RWPE1 (cell line): ENCODE measurements around the gene CD84.
"Not testable (repeated sequence)": the region's sequence is repeated elsewhere in the genome, so short reads cannot be mapped to it uniquely, and the experiment has no call there.

Experiments
- CTCF ChIA-PET: fragments of 350-600 bp; sonication (Branson Sonifier 250); formaldehyde crosslinking; extraction: SDS; loops from one replicate; lab custom pipeline; 2021; lab: Yijun Ruan, JAX
- POLR2A ChIA-PET: fragments of 400-600 bp; formaldehyde crosslinking; extraction: SDS; loops from one replicate; lab custom pipeline; 2020; ENCODE audit warnings: antibody characterized with exemption; ENCODE audit not compliant: low non-redundant PET; lab: Yijun Ruan, JAX
- DNase-seq: peaks from one replicate; pipeline ENCODE4 v3.0.0; 2012; ENCODE audit warnings: low spot score
- H3K27ac ChIP-seq: fragments of 450-650 bp; 2 replicates; pipeline ENCODE4 v1.5.1; 2017
- CTCF ChIP-seq: fragments of 450-650 bp; conservative IDR thresholded peaks from 2 replicates; pipeline ENCODE4 v1.5.1; 2017; ENCODE audit warnings: low read depth, mild to moderate bottlenecking

Gene CD84

DNA sequence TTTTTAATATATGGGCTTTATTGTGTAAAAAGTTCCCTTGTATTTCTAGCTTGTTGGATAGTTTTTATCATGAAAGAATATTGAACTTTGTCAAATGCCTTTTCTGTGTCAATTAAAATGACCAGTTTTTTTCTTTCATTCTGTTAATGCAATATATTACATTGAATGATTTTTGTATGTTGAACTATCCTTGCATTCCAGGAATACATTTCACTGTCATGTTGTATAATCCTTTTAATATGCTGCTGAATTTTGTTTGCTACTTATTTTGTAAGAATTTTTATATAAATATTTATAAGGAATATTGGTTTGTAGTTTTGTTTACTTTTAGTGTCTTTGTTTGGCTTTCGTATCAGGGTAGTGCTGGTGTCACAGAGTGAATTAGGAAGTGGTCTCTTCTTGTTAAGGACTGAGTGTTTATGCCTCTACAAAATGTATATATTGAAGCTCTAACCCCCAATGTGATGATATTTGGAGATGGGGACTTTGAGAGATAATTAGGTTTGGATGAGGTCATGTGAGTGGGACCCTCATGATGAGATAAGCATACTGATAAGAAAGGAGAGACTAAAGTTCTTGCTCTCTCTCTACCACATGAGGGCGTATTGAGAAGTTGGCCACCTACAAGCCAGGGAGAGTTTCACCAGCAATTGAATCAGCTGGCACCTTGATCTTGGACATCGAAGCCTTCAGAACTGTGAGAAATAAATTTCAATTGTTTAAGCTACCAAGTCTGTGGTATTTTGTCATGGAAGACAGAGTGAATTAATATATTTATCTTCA lies 44.3 kb downstream of the CD84 start:
- CTCF ChIA-PET: interaction anchor here (0.6 kb wide), 1 partner anchor 969 kb away, joined by 4 read pairs; no protein-coding TSS in a partner anchor
- no peak for TF ChIP-seq CTCF
- DNase-seq: no peak
- POLR2A ChIA-PET: no interaction called here
- H3K27ac ChIP-seq: no peak overlapping the region

GRCh38 chr1:160532557-160532813 lies 46.8 kb downstream of the CD84 start:
- H3K27ac ChIP-seq, POLR2A ChIA-PET, CTCF ChIA-PET, DNase-seq: not testable (repeated sequence)

- DNase-seq, CTCF ChIA-PET, H3K27ac ChIP-seq, POLR2A ChIA-PET: not testable (repeated sequence)
These were observed 47.3 kb downstream of the CD84 start for GRCh38 chr1:160531809-160532556.

- POLR2A ChIA-PET, DNase-seq, CTCF ChIA-PET, H3K27ac ChIP-seq: not testable (repeated sequence)
These were observed 49.8 kb downstream of the CD84 start for GRCh38 chr1:160529401-160529952.

GRCh38 chr1:160523789-160524188 lies 55.5 kb downstream of the CD84 start:
- H3K27ac ChIP-seq, DNase-seq, CTCF ChIA-PET, POLR2A ChIA-PET: not testable (repeated sequence)

DNA sequence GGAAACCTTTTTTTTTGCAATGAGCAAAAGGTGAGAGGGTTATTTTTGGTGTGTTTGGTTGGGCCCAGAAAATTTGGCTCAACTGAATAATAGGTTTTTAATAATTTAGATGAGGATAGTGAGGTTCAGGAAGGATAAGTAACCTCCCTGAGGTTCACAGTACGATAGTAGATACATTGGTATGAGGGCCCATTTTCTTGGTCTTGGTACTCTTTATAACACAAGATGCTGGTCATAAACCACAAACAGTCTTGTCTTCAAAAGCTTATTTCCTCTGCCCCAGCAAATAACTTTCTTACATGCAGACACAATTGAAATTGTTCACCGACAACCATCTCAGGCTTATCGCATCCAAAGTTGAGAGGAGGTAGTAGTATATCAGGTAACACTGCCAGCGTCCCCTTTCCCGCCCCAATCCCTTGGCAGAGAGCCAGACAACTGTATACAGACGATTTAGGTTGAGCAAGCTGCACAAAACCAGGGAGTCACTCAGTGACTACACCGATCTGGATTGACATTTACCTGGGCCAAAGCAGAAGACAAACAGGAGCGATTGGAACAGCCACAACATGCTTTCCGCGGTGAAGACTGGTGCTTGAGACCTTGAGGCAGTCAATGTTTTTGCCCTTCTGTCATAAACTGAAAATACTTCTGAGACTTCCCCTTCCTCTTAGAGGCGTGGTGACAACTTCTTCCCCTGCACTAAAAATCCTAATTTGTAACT lies 56.5 kb downstream of the CD84 start, which contains the start of gene SLAMF6:
TSS of gene SLAMF6 (minus strand) at position 634 of the 724 bp plus-strand sequence. CDS start at position 571, 63 bp downstream.
- no peak within 1 kb of the TSS for H3K27ac ChIP-seq
- TF ChIP-seq CTCF: no peak
- no peak for DNase-seq
- CTCF ChIA-PET: no interaction called here
- POLR2A ChIA-PET: no interaction called here

GRCh38 chr1:160522136-160522535 lies 57.2 kb downstream of the CD84 start:
- DNase-seq: no peak
- CTCF ChIA-PET: no interaction called here
- no peak overlapping the region for H3K27ac ChIP-seq
- no peak for TF ChIP-seq CTCF
- POLR2A ChIA-PET: no interaction called here

GRCh38 chr1:160521554-160521953 lies 57.7 kb downstream of the CD84 start:
- ChIA-PET POLR2A (no interaction called here), CTCF (no interaction called here)

More at GRCh38 chr1:160521554-160521953, 57.7 kb downstream of the CD84 start:
- DNase-seq: no peak
- no peak overlapping the region for H3K27ac ChIP-seq
- no peak for TF ChIP-seq CTCF
